Skeletal muscle cell (primary cell): ENCODE measurements around the gene PEX3.
"Not testable (repeated sequence)": the region's sequence is repeated elsewhere in the genome, so short reads cannot be mapped to it uniquely, and the experiment has no call there.

Experiments
- DNase-seq: peaks from one replicate; pipeline ENCODE4 v3.0.0-alpha.2; 2010; ENCODE audit warnings: low read depth
- H3K4me3 ChIP-seq: 2 replicates; pipeline ENCODE4 v1.5.1; 2011; ENCODE audit warnings: low read depth, mild to moderate bottlenecking, control low read depth, low read length, moderate library complexity

PEX3 gene

GRCh38 chr6:143498428-143498827, 47.8 kb downstream of the PEX3 start:
- no peak overlapping the region for H3K4me3 ChIP-seq
- no peak for DNase-seq

GRCh38 chr6:143501851-143502250, 51.2 kb downstream of the PEX3 start:
- DNase-seq = no peak
- H3K4me3 ChIP-seq = no peak overlapping the region

GRCh38 chr6:143504369-143504768, 53.8 kb downstream of the PEX3 start:
- DNase-seq = no peak
- H3K4me3 ChIP-seq = no peak overlapping the region

- H3K4me3 ChIP-seq = no peak overlapping the region
- no peak for DNase-seq
Measured at GRCh38 chr6:143505111-143505510, 54.5 kb downstream of the PEX3 start.

- no peak overlapping the region for H3K4me3 ChIP-seq
- no peak for DNase-seq
Measured at GRCh38 chr6:143505537-143505936, 54.9 kb downstream of the PEX3 start.

GRCh38 chr6:143506199-143506598, 55.6 kb downstream of the PEX3 start:
- no peak for DNase-seq
- no peak overlapping the region for H3K4me3 ChIP-seq

GRCh38 chr6:143506620-143507019, 56.0 kb downstream of the PEX3 start:
- DNase-seq = no peak
- no peak overlapping the region for H3K4me3 ChIP-seq

- DNase-seq = no peak
Measured at GRCh38 chr6:143507358-143508145, 56.9 kb downstream of the PEX3 start.

GRCh38 chr6:143510326-143510725, 59.7 kb downstream of the PEX3 start:
- H3K4me3 ChIP-seq = peak overlapping the region; percentile 63
- DNase-seq = not testable (repeated sequence)

More at GRCh38 chr6:143507358-143508145, 56.9 kb downstream of the PEX3 start:
- no peak overlapping the region for H3K4me3 ChIP-seq

GRCh38 chr6:143510991-143511891, 60.6 kb downstream of the PEX3 start, which contains the start of gene FUCA2:
TSS of gene FUCA2 (minus strand) at chr6:143511720. CDS start at chr6:143511634, 86 bp downstream.
- DNase-seq = peak; percentile 56

GRCh38 chr6:143513410-143513809, 62.8 kb downstream of the PEX3 start:
- DNase-seq = no peak

More at GRCh38 chr6:143510991-143511891, 60.6 kb downstream of the PEX3 start, which contains the start of gene FUCA2:
- H3K4me3 ChIP-seq = peak within 1 kb of the TSS; percentile 63

GRCh38 chr6:143515061-143515760, 64.6 kb downstream of the PEX3 start:
- no peak for DNase-seq

More at GRCh38 chr6:143513410-143513809, 62.8 kb downstream of the PEX3 start:
- H3K4me3 ChIP-seq = no peak overlapping the region

GRCh38 chr6:143515766-143516355, 65.3 kb downstream of the PEX3 start:
- DNase-seq = no peak

More at GRCh38 chr6:143515061-143515760, 64.6 kb downstream of the PEX3 start:
- no peak overlapping the region for H3K4me3 ChIP-seq

GRCh38 chr6:143516690-143517446, 66.3 kb downstream of the PEX3 start:
- no peak overlapping the region for H3K4me3 ChIP-seq
- DNase-seq = no peak

More at GRCh38 chr6:143515766-143516355, 65.3 kb downstream of the PEX3 start:
- no peak overlapping the region for H3K4me3 ChIP-seq

GRCh38 chr6:143517447-143517773, 66.8 kb downstream of the PEX3 start:
- no peak overlapping the region for H3K4me3 ChIP-seq
- no peak for DNase-seq

- no peak overlapping the region for H3K4me3 ChIP-seq
- no peak for DNase-seq
Measured at GRCh38 chr6:143522039-143522600, 71.5 kb downstream of the PEX3 start.

GRCh38 chr6:143525356-143525755, 74.8 kb downstream of the PEX3 start:
- no peak for DNase-seq
- H3K4me3 ChIP-seq = no peak overlapping the region

- no peak for DNase-seq
- H3K4me3 ChIP-seq = no peak overlapping the region
Measured at GRCh38 chr6:143527677-143528076, 77.1 kb downstream of the PEX3 start.
